Natural killer cell (primary cell): ENCODE data around the gene BBS9. TPM values are rescaled to one million over a fixed set of nuclear protein-coding genes. Genes with fewer than 3 reads are reported as not detected.

Experiments
- ATAC-seq, 3 donors: fragments of 150-1000 bp in 2 of 3; fragments of 200-7000 bp in 1 of 3; cut with Tn5 transposase; 1 replicate in 1 of 3; 2 replicates in 2 of 3; pipeline ENCODE4 v1.10.0; 2021; ENCODE audit warnings: mild to moderate bottlenecking in 2 of 3, moderate library complexity in 2 of 3
- DNase-seq, 2 donors: peaks; one replicate each; pipeline versions ENCODE4 v3.0.0 to v3.0.0-alpha.2; 2013 to 2021; ENCODE audit warnings: mixed read lengths in 1 of 2
- H3K27ac ChIP-seq: one replicate; pipeline ENCODE4 v1.5.1; 2013; ENCODE audit warnings: mild to moderate bottlenecking, low read length
- H3K27me3 ChIP-seq: one replicate; pipeline ENCODE4 v1.6.1; 2013; ENCODE audit warnings: low read length; ENCODE audit not compliant: control insufficient read depth, insufficient read depth
- H3K36me3 ChIP-seq: one replicate; pipeline ENCODE4 v1.6.1; 2013; ENCODE audit warnings: low read length; ENCODE audit not compliant: control insufficient read depth, insufficient read depth
- H3K4me1 ChIP-seq: one replicate; pipeline ENCODE4 v1.6.1; 2013; ENCODE audit warnings: low read length; ENCODE audit not compliant: control insufficient read depth, insufficient read depth
- H3K4me3 ChIP-seq: one replicate; pipeline ENCODE4 v1.5.1; 2013; ENCODE audit warnings: low read length
- H3K9me3 ChIP-seq: one replicate; pipeline ENCODE4 v1.6.1; 2013; ENCODE audit warnings: low read length; ENCODE audit not compliant: control insufficient read depth, insufficient read depth
- H3K27ac Mint-ChIP-seq, 2 donors: one replicate each; pipeline ENCODE4 v1.8.0; 2022; ENCODE audit warnings: mild to moderate bottlenecking in 2 of 2, mixed read lengths in 2 of 2, moderate library complexity in 1 of 2
- H3K27me3 Mint-ChIP-seq, 2 donors: one replicate each; pipeline ENCODE4 v1.8.0; 2022; ENCODE audit warnings: low read depth in 2 of 2, mixed read lengths in 2 of 2
- H3K36me3 Mint-ChIP-seq: one replicate; pipeline ENCODE4 v1.8.0; 2022; ENCODE audit warnings: mixed read lengths
- H3K4me1 Mint-ChIP-seq, 2 donors: one replicate each; pipeline ENCODE4 v1.8.0; 2022; ENCODE audit warnings: mixed read lengths in 2 of 2
- H3K4me3 Mint-ChIP-seq: one replicate; pipeline ENCODE4 v1.8.0; 2022; ENCODE audit warnings: mild to moderate bottlenecking, moderate library complexity, mixed read lengths
- H3K9me3 Mint-ChIP-seq, 2 donors: one replicate each; pipeline ENCODE4 v1.8.0; 2022; ENCODE audit warnings: mixed read lengths in 2 of 2
- WGBS: methylation state at CpG from one replicate; pipeline ENCODE4 v1.1.7; 2013; ENCODE audit warnings: missing lambda C conversion rate; ENCODE audit not compliant: insufficient coverage; 5-methylcytosine and 5-hydroxymethylcytosine counted together
- intact Hi-C: fragments of 100-400 bp; cut with micrococcal nuclease; formaldehyde crosslinking; loops from one replicate; pipeline ENCODE4 v1.14.2; 2022
- total RNA-seq, 4 donors: library from RNA; stranded (reverse); fragments of 120-200 nt in 1 of 4; gene quantifications; one replicate each; pipeline versions ENCODE4 v1.2.3 to v1.2.4, GENCODE V29; 2013 to 2022
- TF ChIP-seq, protein P1 (sequence below): fragments of 200-600 bp; IDR thresholded peaks from one replicate; pipeline ENCODE4 v1.8.0; 2022; ENCODE audit warnings: antibody characterized with exemption

BBS9 gene
- total RNA-seq, 3 donors from 2014 or later (not counting 1 experiment from before 2014, with no cell fraction given): 25.1 to 34.6 (median 34.4) TPM

DNA sequence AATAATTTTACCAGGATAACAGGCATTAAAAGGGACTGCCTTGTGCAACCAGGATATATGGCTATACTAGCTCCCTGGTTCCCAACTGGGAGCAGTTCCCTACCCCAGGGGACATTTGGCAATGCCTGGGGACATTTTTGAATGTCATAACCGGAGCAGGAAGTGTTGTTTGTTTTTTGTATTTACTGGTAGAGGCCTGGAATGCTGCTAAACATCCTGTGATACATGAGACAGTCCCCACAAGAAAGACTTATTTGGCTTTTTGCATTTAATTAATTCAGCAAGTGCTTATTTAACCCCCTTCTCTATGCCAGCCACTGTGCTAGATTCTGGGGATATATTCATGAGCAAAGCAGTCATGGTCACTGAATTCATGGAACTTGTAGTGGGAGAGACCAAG is 181.2 kb downstream of the BBS9 start:
- DNase-seq (no peak), ATAC-seq (no peak)
- no peak overlapping the region for H3K27ac Mint-ChIP-seq
- H3K27me3 Mint-ChIP-seq: no peaks in the 10 kb centered on the region
- peaks cover 0 to 4% of the 10 kb centered on the region in 2 donors for H3K9me3 Mint-ChIP-seq
- Histone ChIP-seq H3K9me3 (no peaks in the 10 kb centered on the region), H3K4me3 (no peak overlapping the region), H3K4me1 (no peaks in the 10 kb centered on the region), H3K27me3 (no peaks in the 10 kb centered on the region), H3K36me3 (no peaks in the 10 kb centered on the region), H3K27ac (no peak overlapping the region)
- WGBS: 78% methylated on average over 1 of the region's 1 CpG
- H3K4me3 Mint-ChIP-seq: no peak overlapping the region
- H3K36me3 Mint-ChIP-seq: no peaks in the 10 kb centered on the region
- H3K4me1 Mint-ChIP-seq: no peaks in the 10 kb centered on the region
- intact Hi-C loops: no loop called here
- TF ChIP-seq, protein P1, sequence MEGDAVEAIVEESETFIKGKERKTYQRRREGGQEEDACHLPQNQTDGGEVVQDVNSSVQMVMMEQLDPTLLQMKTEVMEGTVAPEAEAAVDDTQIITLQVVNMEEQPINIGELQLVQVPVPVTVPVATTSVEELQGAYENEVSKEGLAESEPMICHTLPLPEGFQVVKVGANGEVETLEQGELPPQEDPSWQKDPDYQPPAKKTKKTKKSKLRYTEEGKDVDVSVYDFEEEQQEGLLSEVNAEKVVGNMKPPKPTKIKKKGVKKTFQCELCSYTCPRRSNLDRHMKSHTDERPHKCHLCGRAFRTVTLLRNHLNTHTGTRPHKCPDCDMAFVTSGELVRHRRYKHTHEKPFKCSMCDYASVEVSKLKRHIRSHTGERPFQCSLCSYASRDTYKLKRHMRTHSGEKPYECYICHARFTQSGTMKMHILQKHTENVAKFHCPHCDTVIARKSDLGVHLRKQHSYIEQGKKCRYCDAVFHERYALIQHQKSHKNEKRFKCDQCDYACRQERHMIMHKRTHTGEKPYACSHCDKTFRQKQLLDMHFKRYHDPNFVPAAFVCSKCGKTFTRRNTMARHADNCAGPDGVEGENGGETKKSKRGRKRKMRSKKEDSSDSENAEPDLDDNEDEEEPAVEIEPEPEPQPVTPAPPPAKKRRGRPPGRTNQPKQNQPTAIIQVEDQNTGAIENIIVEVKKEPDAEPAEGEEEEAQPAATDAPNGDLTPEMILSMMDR: no peak

DNA sequence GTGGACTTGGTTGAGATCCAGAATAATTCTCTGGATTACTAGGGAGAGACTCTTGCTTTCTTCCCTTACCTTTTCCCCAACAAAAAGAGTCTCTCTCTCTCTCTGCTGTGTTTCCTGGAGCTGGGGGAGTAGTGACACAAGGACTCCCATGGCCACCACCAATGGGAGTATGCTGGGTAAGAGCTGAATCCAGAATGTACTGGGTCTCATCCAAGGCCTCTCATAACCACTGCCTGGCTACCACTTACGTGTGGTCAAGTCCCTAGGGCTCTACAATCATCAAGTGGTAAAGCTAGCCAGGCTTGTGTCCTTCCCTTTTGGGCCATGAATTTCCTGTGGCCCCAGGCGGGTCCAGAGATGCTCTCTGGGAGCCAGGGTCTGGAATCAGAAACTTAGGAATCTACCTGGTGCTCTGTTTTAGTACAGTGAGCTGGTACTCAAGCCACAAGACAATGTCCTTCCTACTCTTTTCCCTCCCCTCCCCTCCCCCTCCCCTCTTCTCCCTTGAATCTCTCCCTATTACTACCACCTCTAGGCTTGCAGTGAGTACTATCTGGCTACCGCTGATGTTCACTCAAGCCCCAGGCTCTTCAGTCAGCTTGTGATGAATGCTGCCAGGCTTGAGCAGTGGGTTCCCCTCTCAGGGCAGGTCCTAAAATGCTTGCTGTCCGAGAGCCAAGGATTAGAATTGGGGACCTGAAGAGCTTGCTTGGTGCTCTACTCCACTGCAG is 196.6 kb downstream of the BBS9 start:
- TF ChIP-seq, protein P1: no peak
- ATAC-seq (no peak), DNase-seq (no peak)
- Histone ChIP-seq H3K27ac (no peak overlapping the region), H3K36me3 (no peaks in the 10 kb centered on the region), H3K4me1 (no peaks in the 10 kb centered on the region), H3K9me3 (no peaks in the 10 kb centered on the region), H3K4me3 (no peak overlapping the region), H3K27me3 (no peaks in the 10 kb centered on the region)
- WGBS: 82% methylated on average over 4 of the region's 4 CpGs
- no peak overlapping the region for H3K4me3 Mint-ChIP-seq
- H3K4me1 Mint-ChIP-seq: no peaks in the 10 kb centered on the region
- intact Hi-C loops: no loop called here
- H3K36me3 Mint-ChIP-seq: peaks cover 24% of the 10 kb centered on the region
- no peak overlapping the region for H3K27ac Mint-ChIP-seq
- peaks cover 7 to 10% of the 10 kb centered on the region in 2 donors for H3K9me3 Mint-ChIP-seq
- no peaks in the 10 kb centered on the region for H3K27me3 Mint-ChIP-seq

DNA sequence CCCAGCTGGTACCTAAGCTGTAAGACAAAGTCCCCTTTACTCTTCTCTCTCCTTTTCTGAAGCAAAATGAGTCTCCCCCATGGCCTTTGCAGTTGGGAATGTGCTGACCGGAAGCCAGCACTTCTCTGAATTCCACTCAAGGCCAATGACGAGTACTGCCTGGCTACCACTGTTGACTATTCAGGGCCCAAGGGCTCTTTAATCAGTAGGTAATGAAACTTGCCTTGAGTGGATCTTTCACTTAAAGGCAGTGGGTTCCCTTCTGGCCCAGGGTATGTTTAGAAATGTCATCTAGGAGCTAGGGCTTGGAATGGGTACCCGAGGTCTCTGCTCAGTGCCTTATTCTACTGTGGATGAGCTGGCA is 197.1 kb downstream of the BBS9 start:
- H3K4me1 ChIP-seq: no peaks in the 10 kb centered on the region
- H3K9me3 ChIP-seq: no peaks in the 10 kb centered on the region
- Mint-ChIP-seq H3K9me3 (peaks cover 6 to 10% of the 10 kb centered on the region in 2 donors), H3K27me3 (no peaks in the 10 kb centered on the region), H3K36me3 (peaks cover 24% of the 10 kb centered on the region), H3K27ac (no peak overlapping the region), H3K4me1 (no peaks in the 10 kb centered on the region), H3K4me3 (no peak overlapping the region)
- ATAC-seq: no peak
- no peak for DNase-seq
- no peaks in the 10 kb centered on the region for H3K27me3 ChIP-seq
- H3K36me3 ChIP-seq: no peaks in the 10 kb centered on the region
- TF ChIP-seq, protein P1: no peak
- intact Hi-C loops: no loop called here
- H3K27ac ChIP-seq: no peak overlapping the region
- 91% methylated on average over 3 of the region's 3 CpGs for WGBS
- no peak overlapping the region for H3K4me3 ChIP-seq

DNA sequence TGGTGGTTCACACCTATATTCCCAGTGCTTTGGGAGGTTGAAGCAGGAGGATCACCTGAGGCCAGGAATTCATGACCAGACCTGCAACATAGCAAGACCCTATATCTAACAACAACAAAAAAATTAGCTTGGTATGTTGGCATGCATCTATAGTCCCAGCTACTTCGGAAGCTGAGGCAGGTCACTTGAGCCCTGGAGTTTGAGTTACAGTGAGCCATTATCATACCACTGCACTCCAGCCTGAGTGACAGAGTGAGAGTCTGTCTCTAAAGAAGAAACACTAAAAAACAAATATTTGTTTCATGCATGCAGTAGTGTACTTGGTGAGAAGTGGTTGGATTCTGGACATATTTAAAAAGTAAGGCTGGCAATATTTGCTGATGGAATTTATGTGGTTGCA is 198.1 kb downstream of the BBS9 start:
- Histone ChIP-seq H3K9me3 (no peaks in the 10 kb centered on the region), H3K27ac (no peak overlapping the region), H3K4me1 (no peaks in the 10 kb centered on the region), H3K27me3 (no peaks in the 10 kb centered on the region), H3K36me3 (no peaks in the 10 kb centered on the region), H3K4me3 (no peak overlapping the region)
- no peaks in the 10 kb centered on the region for H3K27me3 Mint-ChIP-seq
- H3K4me1 Mint-ChIP-seq: no peaks in the 10 kb centered on the region
- intact Hi-C loops: no loop called here
- H3K27ac Mint-ChIP-seq: no peak overlapping the region
- H3K36me3 Mint-ChIP-seq: peaks cover 22% of the 10 kb centered on the region
- TF ChIP-seq, protein P1: no peak
- ATAC-seq (no peak), DNase-seq (no peak)
- H3K9me3 Mint-ChIP-seq: peaks cover 6 to 10% of the 10 kb centered on the region in 2 donors
- 88% methylated on average over 1 of the region's 1 CpG for WGBS
- no peak overlapping the region for H3K4me3 Mint-ChIP-seq
